ENCODE data around the gene NBAS. TPM values are rescaled to one million over a fixed set of nuclear protein-coding genes. Genes with fewer than 3 reads are reported as not detected.

NBAS gene
- total and polyA plus RNA-seq, 9 donors: 25.8 to 48.9 (median 43.4) TPM

- no peak overlapping the region for H3K27ac ChIP-seq
- H3K9me3 ChIP-seq: no peaks in the 10 kb centered on the region
- H3K27me3 ChIP-seq: no peaks in the 10 kb centered on the region
- TF ChIP-seq, protein P1, sequence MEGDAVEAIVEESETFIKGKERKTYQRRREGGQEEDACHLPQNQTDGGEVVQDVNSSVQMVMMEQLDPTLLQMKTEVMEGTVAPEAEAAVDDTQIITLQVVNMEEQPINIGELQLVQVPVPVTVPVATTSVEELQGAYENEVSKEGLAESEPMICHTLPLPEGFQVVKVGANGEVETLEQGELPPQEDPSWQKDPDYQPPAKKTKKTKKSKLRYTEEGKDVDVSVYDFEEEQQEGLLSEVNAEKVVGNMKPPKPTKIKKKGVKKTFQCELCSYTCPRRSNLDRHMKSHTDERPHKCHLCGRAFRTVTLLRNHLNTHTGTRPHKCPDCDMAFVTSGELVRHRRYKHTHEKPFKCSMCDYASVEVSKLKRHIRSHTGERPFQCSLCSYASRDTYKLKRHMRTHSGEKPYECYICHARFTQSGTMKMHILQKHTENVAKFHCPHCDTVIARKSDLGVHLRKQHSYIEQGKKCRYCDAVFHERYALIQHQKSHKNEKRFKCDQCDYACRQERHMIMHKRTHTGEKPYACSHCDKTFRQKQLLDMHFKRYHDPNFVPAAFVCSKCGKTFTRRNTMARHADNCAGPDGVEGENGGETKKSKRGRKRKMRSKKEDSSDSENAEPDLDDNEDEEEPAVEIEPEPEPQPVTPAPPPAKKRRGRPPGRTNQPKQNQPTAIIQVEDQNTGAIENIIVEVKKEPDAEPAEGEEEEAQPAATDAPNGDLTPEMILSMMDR (IDR thresholded peaks at IDR 0.05): no peak
- no peak for TF ChIP-seq POLR2A (IDR thresholded peaks at IDR 0.05)
- 67 to 78% (median 75%) methylated on average over 4 of the region's 4 CpGs for WGBS, 3 donors
- H3K4me1 ChIP-seq (ENCODE audit: insufficient read depth): no peaks in the 10 kb centered on the region
- H3K4me3 ChIP-seq: no peak overlapping the region
- intact Hi-C loops (cut with DNase I): loop anchor here in 1 of 4 donors (2.0 kb wide), 1 partner anchor 45 kb away; no protein-coding TSS in a partner anchor
- no peaks in the 10 kb centered on the region for H3K36me3 ChIP-seq
- DNase-seq: no peak
Observed at GRCh38 chr2:15119722-15120175, 441.4 kb downstream of the NBAS start.

DNA sequence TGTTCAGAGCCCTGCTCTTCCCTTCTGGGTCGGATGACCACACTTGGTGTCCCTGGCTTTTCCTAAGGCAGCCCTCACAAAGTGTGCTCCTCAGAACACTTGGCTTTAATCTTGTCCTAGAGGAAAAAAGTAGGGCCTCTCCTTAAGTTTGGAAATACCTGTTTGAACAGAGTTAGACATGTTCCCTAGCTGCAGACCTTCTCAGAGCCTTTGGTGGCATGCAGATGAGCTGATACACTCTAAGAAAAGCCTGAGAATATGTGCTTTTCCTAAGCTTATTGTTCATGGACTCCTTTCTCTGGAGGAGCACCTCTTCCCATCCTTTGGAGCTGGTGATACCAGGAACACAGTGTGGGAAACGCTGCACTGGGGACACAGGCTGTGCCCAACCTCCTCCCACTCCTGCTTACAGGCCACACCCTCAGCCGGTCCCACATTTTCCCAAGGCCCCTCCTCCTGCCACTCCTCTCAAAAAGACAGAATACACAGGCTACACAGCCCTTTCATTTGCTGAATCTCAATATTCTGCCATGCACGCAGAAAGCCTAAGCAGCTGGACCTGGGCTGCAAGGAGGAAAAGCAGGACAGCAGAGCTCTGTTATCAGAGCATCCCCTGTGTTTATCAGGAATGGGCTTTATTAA lies 443.6 kb downstream of the NBAS start:
- no peak overlapping the region for H3K27ac ChIP-seq
- no peaks in the 10 kb centered on the region for H3K36me3 ChIP-seq
- no peak for DNase-seq
- 65 to 75% (median 70%) methylated on average over 4 of the region's 4 CpGs for WGBS, 3 donors
- H3K4me3 ChIP-seq: no peak overlapping the region
- TF ChIP-seq, protein P1 (IDR thresholded peaks at IDR 0.05): no peak
- no peak for TF ChIP-seq POLR2A (IDR thresholded peaks at IDR 0.05)
- no peak for TF ChIP-seq EP300 (IDR thresholded peaks at IDR 0.05)
- intact Hi-C loops (cut with DNase I): loop anchor here in 1 of 4 donors (2.0 kb wide), 1 partner anchor 43 kb away; no protein-coding TSS in a partner anchor
- no peaks in the 10 kb centered on the region for H3K27me3 ChIP-seq
- H3K9me3 ChIP-seq: no peaks in the 10 kb centered on the region
- H3K4me1 ChIP-seq (ENCODE audit: insufficient read depth): no peaks in the 10 kb centered on the region

Other genes with a start within 250 kb of the NBAS start
- 10 to 100 TPM; 36.5 to 80.1 (median 71.9) TPM for gene DDX1, start 30.5 kb upstream of the NBAS start, total RNA-seq
- gene DDX1, start 30.5 kb upstream of the NBAS start, polyA plus RNA-seq: 10 to 100 TPM; 57.6 to 67.4 TPM

Measured in ovary (tissue), 9 donors.